Stomach (tissue), 4 donors: ENCODE measurements around the gene RGS8.

Experiments used
- POLR2A ChIP-seq, 4 donors: fragments of 450-650 bp; IDR thresholded peaks; one replicate each; pipeline ENCODE4 v1.6.1; 2016; ENCODE audit warnings: antibody characterized with exemption in 4 of 4, control low read depth in 2 of 4, mild to moderate bottlenecking in 1 of 4, moderate library complexity in 1 of 4
- POLR2AphosphoS5 ChIP-seq, 3 donors: sonication (generic); formaldehyde crosslinking; IDR thresholded peaks; one replicate each; pipeline ENCODE4 v1.6.1; 2016; ENCODE audit warnings: antibody characterized with exemption in 3 of 3
- TF ChIP-seq, protein P1 (sequence below), 7 experiments: fragments of 450-650 bp in 4 of 7; fragments of 200-600 bp in 3 of 7; sonication (generic) in 3 of 7; IDR thresholded peaks; one replicate each; pipeline ENCODE4 v1.5.1; 2016 to 2019; ENCODE audit warnings: antibody characterized with exemption in 7 of 7, control low read depth in 2 of 7, mild to moderate bottlenecking in 1 of 7

DNA sequence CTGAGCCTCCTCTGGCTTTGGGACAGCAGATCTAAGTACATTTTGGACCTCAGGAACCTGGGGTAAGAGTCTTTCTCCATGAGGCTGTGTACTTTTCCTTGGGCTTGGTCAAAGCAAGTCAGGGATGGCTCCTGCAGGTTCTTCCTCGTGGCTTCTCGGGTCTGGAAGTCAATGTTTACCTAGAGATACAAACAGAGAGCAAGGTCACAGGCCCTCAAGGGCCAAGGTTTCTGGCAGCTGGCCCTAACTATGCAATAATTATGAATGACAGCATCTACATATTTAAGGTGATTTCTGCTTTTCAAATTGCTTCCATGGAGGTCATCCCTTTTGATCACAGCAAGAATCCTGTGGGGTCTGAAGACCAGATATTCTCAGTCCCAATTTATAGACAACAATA, 37.6 kb downstream of the RGS8 start:
- TF ChIP-seq, protein P1, sequence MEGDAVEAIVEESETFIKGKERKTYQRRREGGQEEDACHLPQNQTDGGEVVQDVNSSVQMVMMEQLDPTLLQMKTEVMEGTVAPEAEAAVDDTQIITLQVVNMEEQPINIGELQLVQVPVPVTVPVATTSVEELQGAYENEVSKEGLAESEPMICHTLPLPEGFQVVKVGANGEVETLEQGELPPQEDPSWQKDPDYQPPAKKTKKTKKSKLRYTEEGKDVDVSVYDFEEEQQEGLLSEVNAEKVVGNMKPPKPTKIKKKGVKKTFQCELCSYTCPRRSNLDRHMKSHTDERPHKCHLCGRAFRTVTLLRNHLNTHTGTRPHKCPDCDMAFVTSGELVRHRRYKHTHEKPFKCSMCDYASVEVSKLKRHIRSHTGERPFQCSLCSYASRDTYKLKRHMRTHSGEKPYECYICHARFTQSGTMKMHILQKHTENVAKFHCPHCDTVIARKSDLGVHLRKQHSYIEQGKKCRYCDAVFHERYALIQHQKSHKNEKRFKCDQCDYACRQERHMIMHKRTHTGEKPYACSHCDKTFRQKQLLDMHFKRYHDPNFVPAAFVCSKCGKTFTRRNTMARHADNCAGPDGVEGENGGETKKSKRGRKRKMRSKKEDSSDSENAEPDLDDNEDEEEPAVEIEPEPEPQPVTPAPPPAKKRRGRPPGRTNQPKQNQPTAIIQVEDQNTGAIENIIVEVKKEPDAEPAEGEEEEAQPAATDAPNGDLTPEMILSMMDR (IDR thresholded peaks at IDR 0.05): no peak
- TF ChIP-seq POLR2AphosphoS5 (IDR thresholded peaks at IDR 0.05) (no peak), POLR2A (IDR thresholded peaks at IDR 0.05) (no peak)
